Suprapubic skin (tissue), 4 donors: ENCODE results near the gene ZFAND3.

ENCODE experiments used
- POLR2A ChIP-seq, 2 donors: fragments of 450-650 bp; IDR thresholded peaks; one replicate each; pipeline ENCODE4 v1.6.1; 2017; ENCODE audit warnings: antibody characterized with exemption in 2 of 2, mild to moderate bottlenecking in 2 of 2, moderate library complexity in 2 of 2
- POLR2AphosphoS5 ChIP-seq, 3 donors: sonication (generic); formaldehyde crosslinking; IDR thresholded peaks; one replicate each; pipeline ENCODE4 v1.6.1; 2017; ENCODE audit warnings: antibody characterized with exemption in 3 of 3
- TF ChIP-seq, protein P1 (sequence below), 2 donors: fragments of 200-600 bp in 1 of 2; fragments of 450-650 bp in 1 of 2; sonication (generic) in 1 of 2; IDR thresholded peaks; one replicate each; pipeline ENCODE4 v1.5.1; 2016 to 2019; ENCODE audit warnings: antibody characterized with exemption in 2 of 2, mild to moderate bottlenecking in 1 of 2, moderate library complexity in 1 of 2

DNA sequence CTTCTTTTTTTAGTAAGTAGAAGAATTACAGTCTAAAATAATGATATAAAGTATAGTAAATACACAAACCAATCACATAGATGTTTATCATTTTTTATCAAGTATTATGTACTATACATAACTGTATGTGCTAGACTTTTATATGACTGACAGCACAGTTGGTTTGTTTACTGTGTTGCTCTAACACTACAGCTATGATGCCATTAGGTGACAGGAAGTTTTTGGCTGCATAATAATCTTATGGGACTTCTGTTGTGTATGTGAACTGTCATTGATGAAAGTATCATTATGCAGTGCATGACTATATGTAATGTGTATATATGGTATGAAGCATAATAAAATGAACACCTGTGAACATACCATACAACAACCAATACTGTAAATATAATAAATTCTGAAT is 104.0 kb downstream of the ZFAND3 start:
- TF ChIP-seq POLR2A (IDR thresholded peaks at IDR 0.05) (no peak), POLR2AphosphoS5 (IDR thresholded peaks at IDR 0.05) (no peak)
- TF ChIP-seq, protein P1, sequence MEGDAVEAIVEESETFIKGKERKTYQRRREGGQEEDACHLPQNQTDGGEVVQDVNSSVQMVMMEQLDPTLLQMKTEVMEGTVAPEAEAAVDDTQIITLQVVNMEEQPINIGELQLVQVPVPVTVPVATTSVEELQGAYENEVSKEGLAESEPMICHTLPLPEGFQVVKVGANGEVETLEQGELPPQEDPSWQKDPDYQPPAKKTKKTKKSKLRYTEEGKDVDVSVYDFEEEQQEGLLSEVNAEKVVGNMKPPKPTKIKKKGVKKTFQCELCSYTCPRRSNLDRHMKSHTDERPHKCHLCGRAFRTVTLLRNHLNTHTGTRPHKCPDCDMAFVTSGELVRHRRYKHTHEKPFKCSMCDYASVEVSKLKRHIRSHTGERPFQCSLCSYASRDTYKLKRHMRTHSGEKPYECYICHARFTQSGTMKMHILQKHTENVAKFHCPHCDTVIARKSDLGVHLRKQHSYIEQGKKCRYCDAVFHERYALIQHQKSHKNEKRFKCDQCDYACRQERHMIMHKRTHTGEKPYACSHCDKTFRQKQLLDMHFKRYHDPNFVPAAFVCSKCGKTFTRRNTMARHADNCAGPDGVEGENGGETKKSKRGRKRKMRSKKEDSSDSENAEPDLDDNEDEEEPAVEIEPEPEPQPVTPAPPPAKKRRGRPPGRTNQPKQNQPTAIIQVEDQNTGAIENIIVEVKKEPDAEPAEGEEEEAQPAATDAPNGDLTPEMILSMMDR (IDR thresholded peaks at IDR 0.05): no peak
